Neutrophil (primary cell): Measurements from ENCODE around the gene SERPINB7.

Experiments
- H3K27ac ChIP-seq: fragments of 200-600 bp; sonication (generic); 2 replicates; pipeline ENCODE4 v1.5.1; 2016; ENCODE audit warnings: mild to moderate bottlenecking, moderate library complexity
- H3K27me3 ChIP-seq: fragments of 200-600 bp; sonication (generic); 2 replicates; pipeline ENCODE4 v1.6.0; 2016; ENCODE audit warnings: mild to moderate bottlenecking
- H3K36me3 ChIP-seq: fragments of 200-600 bp; sonication (generic); 2 replicates; pipeline ENCODE4 v1.5.1; 2017
- H3K4me1 ChIP-seq, 2 experiments: fragments of 200-600 bp in 1 of 2; sonication (generic) in 1 of 2; 1 replicate in 1 of 2; 2 replicates in 1 of 2; pipeline versions ENCODE4 v1.5.1 to v1.6.1; 2013 to 2016; ENCODE audit warnings: low read depth in 1 of 2, low read length in 1 of 2, mild to moderate bottlenecking in 1 of 2, moderate library complexity in 1 of 2; ENCODE audit not compliant: control insufficient read depth in 1 of 2, insufficient read depth in 1 of 2
- H3K4me3 ChIP-seq, 2 experiments: fragments of 200-600 bp in 1 of 2; sonication (generic) in 1 of 2; 1 replicate in 1 of 2; 2 replicates in 1 of 2; pipeline ENCODE4 v1.5.1; 2013 to 2016; ENCODE audit warnings: low read depth in 1 of 2, low read length in 1 of 2, mild to moderate bottlenecking in 1 of 2, moderate library complexity in 1 of 2
- H3K9me3 ChIP-seq: fragments of 200-600 bp; sonication (generic); 2 replicates; pipeline ENCODE4 v1.5.1; 2016
- CTCF ChIP-seq: fragments of 200-600 bp; sonication (generic); IDR thresholded peaks from 2 replicates; pipeline ENCODE4 v1.5.1; 2016; ENCODE audit warnings: antibody characterized with exemption

The SERPINB7 gene

GRCh38 chr18:63788447-63789096 is 13.4 kb downstream of the SERPINB7 start:
- Histone ChIP-seq H3K4me1 (no peaks in the 10 kb centered on the region), H3K4me3 (no peak overlapping the region), H3K9me3 (no peaks in the 10 kb centered on the region), H3K27ac (no peak overlapping the region), H3K27me3 (no peaks in the 10 kb centered on the region), H3K36me3 (no peaks in the 10 kb centered on the region)
- no peak for TF ChIP-seq CTCF

GRCh38 chr18:63789327-63789726 is 14.1 kb downstream of the SERPINB7 start:
- no peak for TF ChIP-seq CTCF

GRCh38 chr18:63795606-63796005 is 20.4 kb downstream of the SERPINB7 start:
- H3K36me3 ChIP-seq: no peaks in the 10 kb centered on the region
- H3K27ac ChIP-seq: no peak overlapping the region
- no peak for TF ChIP-seq CTCF
- H3K9me3 ChIP-seq: no peaks in the 10 kb centered on the region
- H3K4me3 ChIP-seq: no peak overlapping the region
- H3K4me1 ChIP-seq: no peaks in the 10 kb centered on the region
- H3K27me3 ChIP-seq: no peaks in the 10 kb centered on the region

More at GRCh38 chr18:63789327-63789726, 14.1 kb downstream of the SERPINB7 start:
- H3K4me3 ChIP-seq: no peak overlapping the region
- no peaks in the 10 kb centered on the region for H3K36me3 ChIP-seq
- no peaks in the 10 kb centered on the region for H3K9me3 ChIP-seq
- no peaks in the 10 kb centered on the region for H3K4me1 ChIP-seq
- no peaks in the 10 kb centered on the region for H3K27me3 ChIP-seq
- no peak overlapping the region for H3K27ac ChIP-seq

GRCh38 chr18:63799189-63799588 is 24.0 kb downstream of the SERPINB7 start:
- TF ChIP-seq CTCF: no peak
- Histone ChIP-seq H3K36me3 (no peaks in the 10 kb centered on the region), H3K4me3 (no peak overlapping the region), H3K4me1 (no peaks in the 10 kb centered on the region), H3K27me3 (no peaks in the 10 kb centered on the region), H3K27ac (no peak overlapping the region), H3K9me3 (no peaks in the 10 kb centered on the region)

- no peaks in the 10 kb centered on the region for H3K36me3 ChIP-seq
- H3K4me3 ChIP-seq: no peak overlapping the region
- H3K27ac ChIP-seq: no peak overlapping the region
- H3K27me3 ChIP-seq: no peaks in the 10 kb centered on the region
- no peak for TF ChIP-seq CTCF
- H3K9me3 ChIP-seq: no peaks in the 10 kb centered on the region
- no peaks in the 10 kb centered on the region for H3K4me1 ChIP-seq
Observed at GRCh38 chr18:63801343-63801742, 26.1 kb downstream of the SERPINB7 start.

- Histone ChIP-seq H3K4me3 (no peak overlapping the region), H3K27ac (no peak overlapping the region), H3K4me1 (no peaks in the 10 kb centered on the region), H3K9me3 (no peaks in the 10 kb centered on the region), H3K36me3 (no peaks in the 10 kb centered on the region), H3K27me3 (peaks cover 5% of the 10 kb centered on the region)
- no peak for TF ChIP-seq CTCF
Observed at GRCh38 chr18:63808125-63808524, 32.9 kb downstream of the SERPINB7 start.
